Right kidney (tissue), 9 donors: ENCODE results near the gene TOM1L1.
A peak's percentile ranks its signal among the peaks of the same experiment; 100 is the strongest.
"Not testable (repeated sequence)": the region's sequence is repeated elsewhere in the genome, so short reads cannot be mapped to it uniquely, and the experiment has no call there.

Source experiments
- DNase-seq: peaks from one replicate; pipeline ENCODE4 v3.0.0-alpha.2; 2016
- long read RNA-seq, 8 donors: transcript quantifications; one replicate each; lab custom pipeline, GENCODE V29; 2026

Gene TOM1L1, protein sequence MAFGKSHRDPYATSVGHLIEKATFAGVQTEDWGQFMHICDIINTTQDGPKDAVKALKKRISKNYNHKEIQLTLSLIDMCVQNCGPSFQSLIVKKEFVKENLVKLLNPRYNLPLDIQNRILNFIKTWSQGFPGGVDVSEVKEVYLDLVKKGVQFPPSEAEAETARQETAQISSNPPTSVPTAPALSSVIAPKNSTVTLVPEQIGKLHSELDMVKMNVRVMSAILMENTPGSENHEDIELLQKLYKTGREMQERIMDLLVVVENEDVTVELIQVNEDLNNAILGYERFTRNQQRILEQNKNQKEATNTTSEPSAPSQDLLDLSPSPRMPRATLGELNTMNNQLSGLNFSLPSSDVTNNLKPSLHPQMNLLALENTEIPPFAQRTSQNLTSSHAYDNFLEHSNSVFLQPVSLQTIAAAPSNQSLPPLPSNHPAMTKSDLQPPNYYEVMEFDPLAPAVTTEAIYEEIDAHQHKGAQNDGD
- long read RNA-seq, donor 1, transcript TOM1L1-221 (16 exons, 2,507 nt), result major isoform, 9 of 79 reads
- long read RNA-seq, donor 1, partial matches to known transcripts, result 37 of 79 reads
- long read RNA-seq, donor 1, other reads (novel, unspliced or antisense), result 28 of 79 reads
- long read RNA-seq, donor 2, partial matches to known transcripts, result 19 of 44 reads
- long read RNA-seq, donor 2, other reads (novel, unspliced or antisense), result 20 of 44 reads
- long read RNA-seq, donor 3, partial matches to known transcripts, result 21 of 43 reads
- long read RNA-seq, donor 3, other reads (novel, unspliced or antisense), result 14 of 43 reads
- long read RNA-seq, donor 4, transcript TOM1L1-221 (16 exons, 2,507 nt), result major isoform, 5 of 21 reads
- long read RNA-seq, donor 4, partial matches to known transcripts, result 6 of 21 reads
- long read RNA-seq, donor 4, other reads (novel, unspliced or antisense), result 0 of 21 reads
- long read RNA-seq, donor 5, transcript TOM1L1-221 (16 exons, 2,507 nt), result major isoform, 12 of 95 reads
- long read RNA-seq, donor 5, partial matches to known transcripts, result 32 of 95 reads
- long read RNA-seq, donor 5, other reads (novel, unspliced or antisense), result 41 of 95 reads
- long read RNA-seq, donor 6, partial matches to known transcripts, result 30 of 57 reads
- long read RNA-seq, donor 6, other reads (novel, unspliced or antisense), result 17 of 57 reads
- long read RNA-seq, donor 7, result 0 reads
- long read RNA-seq, donor 8, transcript TOM1L1-220 (10 exons, 1,849 nt), result major isoform, 6 of 78 reads
- long read RNA-seq, donor 8, partial matches to known transcripts, result 34 of 78 reads
- long read RNA-seq, donor 8, other reads (novel, unspliced or antisense), result 31 of 78 reads

DNA sequence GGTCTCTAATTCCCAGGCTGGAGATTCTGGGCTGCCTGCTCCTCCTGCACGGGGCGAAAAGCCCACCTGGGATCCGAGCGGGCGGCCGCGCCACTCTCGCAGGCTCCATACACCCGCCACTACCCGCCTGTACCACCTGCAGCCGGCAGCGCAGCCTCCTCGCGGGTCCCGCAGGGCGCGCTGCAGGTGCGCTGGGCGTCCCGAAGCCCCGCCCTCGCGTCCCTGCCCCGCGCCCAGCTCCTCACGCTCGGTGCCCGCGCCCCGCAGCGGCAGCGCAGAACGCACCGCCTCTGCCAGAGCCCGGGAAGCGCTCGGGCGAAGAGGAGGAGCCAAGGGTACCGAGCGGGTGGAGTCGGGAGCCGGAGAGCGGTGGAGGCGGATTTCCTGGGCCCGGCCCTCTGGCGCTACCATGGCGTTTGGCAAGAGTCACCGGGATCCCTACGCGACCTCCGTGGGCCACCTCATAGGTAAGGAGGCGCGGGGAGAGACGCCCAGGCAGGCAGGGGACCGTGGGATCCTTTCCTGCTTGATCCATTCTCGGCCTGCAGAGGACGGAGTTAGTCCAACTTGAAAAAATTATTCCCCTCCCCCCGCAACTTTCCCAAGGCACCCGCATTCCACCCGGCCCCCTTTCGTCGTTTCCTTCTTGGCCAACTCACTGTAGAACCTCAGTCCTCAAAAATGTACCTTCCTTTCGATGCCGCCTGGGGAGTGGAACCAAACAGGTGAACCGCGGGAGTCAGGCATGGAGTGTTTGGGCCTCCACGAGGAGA is at the start of gene TOM1L1:
TOM1L1 (plus strand) TSS at position 396 of the 773 bp plus-strand sequence; CDS start at position 410, 14 bp downstream.
- DNase-seq, result peak; percentile 80

GRCh38 chr17:54859187-54859586 is 41.5 kb upstream of the TOM1L1 start:
- DNase-seq, result no peak

- DNase-seq, result no peak
Measured at GRCh38 chr17:54860617-54861470, 39.8 kb upstream of the TOM1L1 start.

DNA sequence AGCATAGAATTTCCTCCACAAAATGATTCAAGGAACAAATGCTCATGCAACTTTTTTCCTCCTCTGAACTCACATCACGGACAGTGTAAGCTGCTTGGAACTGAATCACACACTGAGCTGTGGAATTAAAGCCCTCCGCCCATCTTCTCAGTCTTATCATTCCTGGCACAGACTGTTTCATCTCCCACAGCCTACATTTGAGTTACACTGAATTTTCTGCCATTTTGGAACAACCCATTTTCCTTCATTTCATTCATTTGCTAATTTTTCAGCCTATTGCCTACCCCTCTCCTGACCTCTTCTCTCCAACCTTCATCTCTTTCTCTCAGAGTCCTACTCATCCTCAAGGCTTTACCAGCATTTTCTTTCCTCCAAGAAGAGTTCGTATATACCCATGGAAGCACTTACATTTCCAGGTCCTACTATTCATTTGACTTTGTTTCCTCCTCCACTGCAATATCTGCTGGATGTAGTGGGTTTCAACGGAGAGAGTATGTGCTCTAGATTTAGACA is 39.1 kb upstream of the TOM1L1 start:
- no peak for DNase-seq

GRCh38 chr17:54863176-54863575 is 37.5 kb upstream of the TOM1L1 start:
- DNase-seq, result no peak

DNA sequence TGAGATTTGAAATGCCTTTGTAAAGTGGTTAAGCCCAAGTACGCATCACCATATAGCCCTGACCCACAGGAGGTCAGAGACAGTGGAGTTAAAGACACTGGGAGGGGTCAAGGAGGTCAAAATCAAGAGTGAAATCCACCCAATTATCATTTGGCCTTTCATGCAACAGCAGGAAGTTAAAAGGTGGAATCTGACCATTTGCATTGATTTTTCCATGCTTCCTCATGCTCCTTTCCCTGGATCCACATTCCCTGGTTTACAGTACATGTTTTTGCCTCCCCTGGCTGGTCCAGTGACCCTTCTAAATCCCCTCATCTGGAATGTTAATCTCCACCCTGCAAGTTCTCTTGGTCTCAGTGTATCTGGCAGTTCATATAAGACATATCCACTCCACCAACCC is 36.6 kb upstream of the TOM1L1 start:
- no peak for DNase-seq

DNA sequence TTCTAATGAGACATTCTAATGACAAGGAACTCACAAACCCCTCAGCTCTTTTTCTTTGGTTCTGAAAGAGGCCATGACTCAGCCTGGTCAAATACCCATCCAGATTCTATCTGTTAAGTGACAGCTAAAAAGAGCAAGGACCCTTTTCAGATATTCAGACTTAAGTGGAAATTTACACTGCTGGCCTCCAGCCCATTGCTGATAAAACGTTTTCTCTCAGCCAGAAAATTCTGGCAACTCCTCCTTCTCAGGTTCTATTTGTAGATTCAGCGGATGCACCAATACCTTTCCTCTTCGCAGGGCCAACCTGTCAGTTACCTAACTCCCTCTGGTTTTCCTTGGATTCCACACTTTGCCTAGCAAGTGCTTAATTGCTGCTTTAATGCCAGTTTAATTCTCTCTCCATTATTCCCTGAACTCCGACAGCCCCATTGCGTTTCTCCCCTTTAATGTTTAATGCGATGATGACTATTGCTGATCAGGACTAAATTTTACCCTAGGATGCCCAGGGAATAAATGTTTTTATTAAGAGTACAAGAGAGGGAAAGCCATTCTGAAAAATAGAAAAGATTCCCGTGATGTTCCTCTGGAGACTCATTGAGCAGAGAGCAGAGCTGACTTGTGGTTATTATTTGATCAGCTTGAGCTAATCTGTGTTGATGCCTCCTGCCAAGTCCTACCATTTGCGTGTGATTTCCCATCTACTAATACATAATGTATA is 35.9 kb upstream of the TOM1L1 start:
- DNase-seq, result no peak

GRCh38 chr17:54867634-54868033 is 33.0 kb upstream of the TOM1L1 start:
- no peak for DNase-seq

DNA sequence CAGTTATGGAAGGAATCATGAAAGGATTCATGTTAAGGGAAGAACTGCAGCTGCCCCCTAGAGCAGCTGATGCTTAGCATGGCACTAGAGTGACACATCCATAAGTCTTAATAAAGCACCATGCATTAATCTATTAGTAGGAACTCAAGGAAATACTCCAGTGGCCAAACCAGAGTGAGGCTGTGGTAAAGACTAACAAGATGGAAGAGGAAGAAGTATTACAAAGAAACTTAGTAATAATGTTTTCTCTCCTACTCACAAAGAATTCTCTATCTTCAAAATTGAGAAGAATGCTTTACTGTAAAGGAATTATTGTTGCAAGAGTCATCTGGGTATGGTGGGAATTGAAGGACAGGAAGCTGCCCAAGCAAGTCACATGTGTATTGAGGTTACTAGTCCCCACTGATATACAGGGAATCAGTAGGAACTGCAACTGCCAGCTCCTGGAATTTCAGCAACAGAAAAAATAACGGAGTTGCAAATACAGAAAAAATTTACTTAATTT is 29.9 kb upstream of the TOM1L1 start:
- no peak for DNase-seq

DNA sequence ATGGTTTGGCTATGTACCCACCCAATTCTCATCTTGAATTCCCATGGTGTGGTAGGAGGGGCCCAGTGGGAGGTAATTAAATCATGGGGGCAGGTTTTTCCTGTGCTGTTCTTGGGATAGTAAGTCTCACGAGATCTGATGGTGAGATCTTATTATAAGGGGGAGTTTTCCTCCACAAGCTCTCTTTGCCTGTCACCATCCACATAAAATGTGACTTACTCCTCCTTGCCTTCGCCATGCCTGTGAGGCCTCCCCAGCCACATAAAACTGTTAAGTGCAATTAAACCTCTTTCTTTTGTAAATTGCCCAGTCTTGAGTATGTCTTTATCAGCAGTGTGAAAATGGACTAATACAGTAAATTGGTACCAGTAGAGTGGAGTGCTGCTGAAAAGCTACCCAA is 24.7 kb upstream of the TOM1L1 start:
- not testable (repeated sequence) for DNase-seq

DNA sequence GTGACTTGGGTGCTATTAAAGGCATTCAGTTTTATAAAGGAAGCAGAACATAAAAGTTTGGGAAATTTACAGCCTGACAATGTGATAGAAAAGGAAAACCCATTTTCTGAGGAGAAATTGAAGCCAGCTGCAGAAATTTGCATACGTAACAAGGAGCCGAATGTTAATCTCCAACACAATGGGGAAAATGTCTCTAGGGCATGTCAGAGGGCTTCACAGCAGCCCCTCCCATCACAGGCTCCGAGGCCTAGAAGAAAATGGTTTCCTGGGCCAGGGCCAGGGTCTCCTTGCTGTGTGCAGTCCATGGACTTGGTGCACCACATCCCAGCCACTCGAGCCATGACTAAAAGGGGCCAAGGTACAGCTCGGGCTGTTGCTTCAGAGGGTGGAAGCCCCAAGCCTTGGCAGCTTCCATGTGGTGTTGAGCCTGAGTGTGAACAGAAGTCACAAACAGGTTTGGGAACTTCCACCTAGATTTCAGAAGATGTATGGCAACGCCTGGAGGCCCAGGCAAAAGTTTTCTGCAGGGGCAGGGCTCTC is 23.9 kb upstream of the TOM1L1 start:
- DNase-seq, result no peak

DNA sequence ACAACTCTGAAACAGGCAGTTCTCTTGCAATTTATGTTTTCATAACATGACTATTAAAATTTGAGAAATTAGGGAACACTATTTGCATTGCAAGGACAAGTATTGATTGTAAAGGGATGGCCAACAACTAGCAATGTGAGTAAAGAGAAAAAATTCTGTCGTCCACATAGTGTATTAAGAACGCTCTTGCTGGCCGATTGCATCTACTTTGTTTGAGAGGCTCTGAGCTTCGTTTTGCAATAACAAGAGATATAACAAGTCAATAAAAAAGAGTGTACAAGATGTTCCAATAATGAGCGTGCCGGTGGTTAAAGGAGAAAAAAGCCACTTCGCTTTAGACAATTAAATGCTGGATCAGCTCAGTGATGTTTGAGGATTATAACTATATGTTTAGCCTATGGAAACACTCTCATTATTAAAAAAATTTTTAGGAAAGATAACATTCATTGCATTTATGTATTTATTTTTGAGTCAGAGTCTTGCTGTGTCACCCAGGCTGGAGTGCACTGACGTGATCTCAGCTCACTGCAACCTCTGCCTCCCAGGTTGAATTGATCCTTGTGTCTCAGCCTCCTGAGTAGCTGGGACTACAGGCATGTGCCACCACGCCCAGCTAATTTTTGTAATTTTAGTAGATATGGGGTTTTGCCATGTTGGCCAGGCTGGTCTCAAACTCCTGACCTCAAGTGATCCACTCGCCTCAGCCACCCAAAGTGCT is 19.2 kb upstream of the TOM1L1 start:
- DNase-seq, result no peak

DNA sequence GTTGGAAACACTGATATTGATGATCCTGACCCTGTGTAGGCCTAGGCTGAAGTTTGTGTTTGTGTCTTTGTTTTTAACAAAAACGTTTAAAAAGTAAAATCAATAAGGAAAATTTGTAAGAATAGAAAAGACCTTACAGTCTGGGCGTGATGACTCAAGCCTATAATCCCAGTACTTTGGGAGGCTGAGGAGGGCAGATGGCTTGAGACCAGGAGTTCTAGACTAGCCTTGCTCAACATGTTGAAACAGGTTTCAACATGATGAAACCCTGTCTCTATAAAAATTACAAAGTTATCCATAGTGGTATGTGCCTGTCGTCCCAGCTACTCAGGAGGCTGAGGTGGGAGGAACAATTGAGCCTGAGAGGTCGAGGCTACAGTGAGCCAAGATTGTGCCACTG is 18.3 kb upstream of the TOM1L1 start:
- DNase-seq, result no peak

GRCh38 chr17:54882950-54883349 is 17.7 kb upstream of the TOM1L1 start:
- no peak for DNase-seq

- no peak for DNase-seq
Measured at GRCh38 chr17:54883939-54884338, 16.7 kb upstream of the TOM1L1 start.

DNA sequence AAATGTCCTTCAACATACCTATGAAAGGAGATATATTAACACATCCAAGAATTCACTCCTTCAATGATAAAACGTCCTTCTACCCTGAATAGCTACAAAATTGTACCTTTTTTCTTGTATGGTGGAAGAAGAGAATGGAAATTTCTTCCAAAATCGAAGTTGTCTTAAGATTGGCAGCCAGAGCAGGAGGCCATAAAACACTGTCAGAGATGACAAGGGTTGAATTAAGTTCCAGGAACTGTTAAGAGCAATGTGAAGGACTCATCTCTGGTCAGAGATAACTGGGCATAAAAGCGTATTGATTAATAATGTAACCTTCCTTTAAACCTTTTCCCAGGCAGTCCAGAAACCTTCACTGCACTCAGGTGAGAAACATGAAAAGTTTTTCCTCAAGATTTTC is 12.9 kb upstream of the TOM1L1 start:
- no peak for DNase-seq

- no peak for DNase-seq
Measured at GRCh38 chr17:54888254-54888653, 12.4 kb upstream of the TOM1L1 start.

DNA sequence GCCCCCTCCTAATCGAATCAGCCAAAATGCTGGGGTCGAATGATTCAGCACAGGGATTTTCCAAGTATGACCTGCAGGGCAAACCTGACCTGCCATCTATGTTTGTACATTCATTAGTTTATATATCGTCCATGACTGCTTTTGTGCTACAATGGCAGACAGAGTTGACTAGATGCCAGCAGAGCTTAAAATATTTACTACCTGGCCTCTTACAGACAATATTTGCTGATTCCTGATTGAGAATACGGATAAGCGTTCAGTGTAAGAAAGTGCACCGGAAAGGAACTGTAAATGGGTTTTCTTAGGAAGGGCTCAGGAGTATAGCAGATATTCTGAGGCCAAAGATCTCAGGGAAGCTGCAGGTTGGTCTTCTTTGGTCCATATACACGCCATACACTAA is 11.7 kb upstream of the TOM1L1 start:
- no peak for DNase-seq
